Ishikawa (cell line): ENCODE data around the gene RNU7-1.

Experiments
- EP300 ChIP-seq: IDR thresholded peaks from 2 replicates; pipeline ENCODE4 v1.6.1; 2012; ENCODE audit warnings: borderline replicate concordance
- FOXM1 ChIP-seq: IDR thresholded peaks from 2 replicates; pipeline ENCODE4 v1.6.1; 2012; ENCODE audit warnings: low read depth, borderline replicate concordance
- YY1 ChIP-seq: IDR thresholded peaks from 2 replicates; pipeline ENCODE4 v1.6.1; 2012; ENCODE audit warnings: low read depth
- TF ChIP-seq, protein P1 (sequence below): IDR thresholded peaks from 2 replicates; pipeline ENCODE4 v1.6.1; 2012; ENCODE audit warnings: low read depth, mild to moderate bottlenecking

DNA sequence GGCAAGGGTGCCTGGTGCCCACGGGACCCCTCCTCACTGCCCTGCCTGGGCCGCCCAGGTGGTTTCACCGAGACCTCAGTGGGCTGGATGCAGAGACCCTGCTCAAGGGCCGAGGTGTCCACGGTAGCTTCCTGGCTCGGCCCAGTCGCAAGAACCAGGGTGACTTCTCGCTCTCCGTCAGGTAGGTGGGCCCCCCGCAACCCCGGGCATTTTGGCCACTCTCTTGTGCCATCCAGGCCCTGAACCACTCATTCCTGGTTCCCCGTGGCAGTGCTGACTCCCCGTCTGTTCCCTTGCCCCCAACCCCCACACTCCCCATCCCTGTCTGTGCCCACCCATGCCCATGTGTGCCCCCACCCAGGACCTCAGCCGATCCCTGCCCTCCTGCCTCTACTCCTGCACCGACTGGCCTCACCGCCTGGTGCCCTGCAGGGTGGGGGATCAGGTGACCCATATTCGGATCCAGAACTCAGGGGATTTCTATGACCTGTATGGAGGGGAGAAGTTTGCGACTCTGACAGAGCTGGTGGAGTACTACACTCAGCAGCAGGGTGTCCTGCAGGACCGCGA is 8.0 kb downstream of the RNU7-1 start:
- TF ChIP-seq EP300 = no peak
- TF ChIP-seq YY1 = no peak
- TF ChIP-seq FOXM1 = no peak
- TF ChIP-seq, protein P1, sequence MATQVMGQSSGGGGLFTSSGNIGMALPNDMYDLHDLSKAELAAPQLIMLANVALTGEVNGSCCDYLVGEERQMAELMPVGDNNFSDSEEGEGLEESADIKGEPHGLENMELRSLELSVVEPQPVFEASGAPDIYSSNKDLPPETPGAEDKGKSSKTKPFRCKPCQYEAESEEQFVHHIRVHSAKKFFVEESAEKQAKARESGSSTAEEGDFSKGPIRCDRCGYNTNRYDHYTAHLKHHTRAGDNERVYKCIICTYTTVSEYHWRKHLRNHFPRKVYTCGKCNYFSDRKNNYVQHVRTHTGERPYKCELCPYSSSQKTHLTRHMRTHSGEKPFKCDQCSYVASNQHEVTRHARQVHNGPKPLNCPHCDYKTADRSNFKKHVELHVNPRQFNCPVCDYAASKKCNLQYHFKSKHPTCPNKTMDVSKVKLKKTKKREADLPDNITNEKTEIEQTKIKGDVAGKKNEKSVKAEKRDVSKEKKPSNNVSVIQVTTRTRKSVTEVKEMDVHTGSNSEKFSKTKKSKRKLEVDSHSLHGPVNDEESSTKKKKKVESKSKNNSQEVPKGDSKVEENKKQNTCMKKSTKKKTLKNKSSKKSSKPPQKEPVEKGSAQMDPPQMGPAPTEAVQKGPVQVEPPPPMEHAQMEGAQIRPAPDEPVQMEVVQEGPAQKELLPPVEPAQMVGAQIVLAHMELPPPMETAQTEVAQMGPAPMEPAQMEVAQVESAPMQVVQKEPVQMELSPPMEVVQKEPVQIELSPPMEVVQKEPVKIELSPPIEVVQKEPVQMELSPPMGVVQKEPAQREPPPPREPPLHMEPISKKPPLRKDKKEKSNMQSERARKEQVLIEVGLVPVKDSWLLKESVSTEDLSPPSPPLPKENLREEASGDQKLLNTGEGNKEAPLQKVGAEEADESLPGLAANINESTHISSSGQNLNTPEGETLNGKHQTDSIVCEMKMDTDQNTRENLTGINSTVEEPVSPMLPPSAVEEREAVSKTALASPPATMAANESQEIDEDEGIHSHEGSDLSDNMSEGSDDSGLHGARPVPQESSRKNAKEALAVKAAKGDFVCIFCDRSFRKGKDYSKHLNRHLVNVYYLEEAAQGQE = no peak
